ENCODE data around the gene FBXW12.

FBXW12 gene

GRCh38 chr3:48345946-48346572, 26.0 kb upstream of the FBXW12 start:
- no peaks in the 10 kb centered on the region for H3K36me3 ChIP-seq (ENCODE audit: control insufficient read depth, insufficient read depth, low read length)
- H3K27ac ChIP-seq (ENCODE audit: low read length), result no peak overlapping the region
- H3K27me3 ChIP-seq (ENCODE audit: control insufficient read depth, insufficient read depth, low read length), result no peaks in the 10 kb centered on the region
- no CpG with 5 or more reads among the region's 2 CpGs for WGBS (ENCODE audit: insufficient coverage, insufficient read length)
- H3K9me3 ChIP-seq (ENCODE audit: control insufficient read depth, insufficient read depth, low read length), result no peaks in the 10 kb centered on the region
- no peak overlapping the region for H3K4me3 ChIP-seq (ENCODE audit: low read length)
- no peaks in the 10 kb centered on the region for H3K4me1 ChIP-seq (ENCODE audit: control insufficient read depth, insufficient read depth, low read length)
- no peak for DNase-seq (ENCODE audit: low read depth, low spot score)

- no peaks in the 10 kb centered on the region for H3K27me3 ChIP-seq (ENCODE audit: control insufficient read depth, insufficient read depth, low read length)
- H3K4me1 ChIP-seq (ENCODE audit: control insufficient read depth, insufficient read depth, low read length), result no peaks in the 10 kb centered on the region
- no peaks in the 10 kb centered on the region for H3K9me3 ChIP-seq (ENCODE audit: control insufficient read depth, insufficient read depth, low read length)
- no peak overlapping the region for H3K27ac ChIP-seq (ENCODE audit: low read length)
- whole genome bisulfite sequencing (ENCODE audit: insufficient coverage, insufficient read length), result no CpG with 5 or more reads among the region's 3 CpGs
- DNase-seq (ENCODE audit: low read depth, low spot score), result no peak
- H3K4me3 ChIP-seq (ENCODE audit: low read length), result no peak overlapping the region
- no peaks in the 10 kb centered on the region for H3K36me3 ChIP-seq (ENCODE audit: control insufficient read depth, insufficient read depth, low read length)
These were observed 24.5 kb upstream of the FBXW12 start for GRCh38 chr3:48347500-48347899.

GRCh38 chr3:48352546-48352945, 19.5 kb upstream of the FBXW12 start:
- Histone ChIP-seq H3K27me3 (ENCODE audit: control insufficient read depth, insufficient read depth, low read length) (no peaks in the 10 kb centered on the region), H3K27ac (ENCODE audit: low read length) (no peak overlapping the region), H3K36me3 (ENCODE audit: control insufficient read depth, insufficient read depth, low read length) (no peaks in the 10 kb centered on the region), H3K4me1 (ENCODE audit: control insufficient read depth, insufficient read depth, low read length) (no peaks in the 10 kb centered on the region), H3K4me3 (ENCODE audit: low read length) (no peak overlapping the region), H3K9me3 (ENCODE audit: control insufficient read depth, insufficient read depth, low read length) (no peaks in the 10 kb centered on the region)
- no CpG with 5 or more reads among the region's 6 CpGs for WGBS (ENCODE audit: insufficient coverage, insufficient read length)
- no peak for DNase-seq (ENCODE audit: low read depth, low spot score)

- Histone ChIP-seq H3K4me1 (ENCODE audit: control insufficient read depth, insufficient read depth, low read length) (no peaks in the 10 kb centered on the region), H3K9me3 (ENCODE audit: control insufficient read depth, insufficient read depth, low read length) (no peaks in the 10 kb centered on the region), H3K36me3 (ENCODE audit: control insufficient read depth, insufficient read depth, low read length) (no peaks in the 10 kb centered on the region), H3K27ac (ENCODE audit: low read length) (no peak overlapping the region), H3K27me3 (ENCODE audit: control insufficient read depth, insufficient read depth, low read length) (no peaks in the 10 kb centered on the region), H3K4me3 (ENCODE audit: low read length) (no peak overlapping the region)
- DNase-seq (ENCODE audit: low read depth, low spot score), result no peak
- WGBS (ENCODE audit: insufficient coverage, insufficient read length), result no CpG with 5 or more reads among the region's 4 CpGs
These were observed 18.0 kb upstream of the FBXW12 start for GRCh38 chr3:48353987-48354386.

- no peak overlapping the region for H3K4me3 ChIP-seq (ENCODE audit: low read length)
- no peaks in the 10 kb centered on the region for H3K4me1 ChIP-seq (ENCODE audit: control insufficient read depth, insufficient read depth, low read length)
- H3K9me3 ChIP-seq (ENCODE audit: control insufficient read depth, insufficient read depth, low read length), result no peaks in the 10 kb centered on the region
- no peaks in the 10 kb centered on the region for H3K27me3 ChIP-seq (ENCODE audit: control insufficient read depth, insufficient read depth, low read length)
- no CpG with 5 or more reads among the region's 1 CpG for WGBS (ENCODE audit: insufficient coverage, insufficient read length)
- H3K36me3 ChIP-seq (ENCODE audit: control insufficient read depth, insufficient read depth, low read length), result no peaks in the 10 kb centered on the region
- no peak for DNase-seq (ENCODE audit: low read depth, low spot score)
- no peak overlapping the region for H3K27ac ChIP-seq (ENCODE audit: low read length)
These were observed 15.6 kb upstream of the FBXW12 start for GRCh38 chr3:48356419-48356818.

GRCh38 chr3:48361928-48362327, 10.1 kb upstream of the FBXW12 start:
- DNase-seq (ENCODE audit: low read depth, low spot score), result no peak
- no peak overlapping the region for H3K4me3 ChIP-seq (ENCODE audit: low read length)
- H3K27ac ChIP-seq (ENCODE audit: low read length), result no peak overlapping the region
- H3K36me3 ChIP-seq (ENCODE audit: control insufficient read depth, insufficient read depth, low read length), result no peaks in the 10 kb centered on the region
- no peaks in the 10 kb centered on the region for H3K4me1 ChIP-seq (ENCODE audit: control insufficient read depth, insufficient read depth, low read length)
- no peaks in the 10 kb centered on the region for H3K9me3 ChIP-seq (ENCODE audit: control insufficient read depth, insufficient read depth, low read length)
- no peaks in the 10 kb centered on the region for H3K27me3 ChIP-seq (ENCODE audit: control insufficient read depth, insufficient read depth, low read length)

- Histone ChIP-seq H3K27me3 (ENCODE audit: control insufficient read depth, insufficient read depth, low read length) (no peaks in the 10 kb centered on the region), H3K4me1 (ENCODE audit: control insufficient read depth, insufficient read depth, low read length) (peaks cover under 1% of the 10 kb centered on the region; the same call in 1 of the 2 replicates), H3K36me3 (ENCODE audit: control insufficient read depth, insufficient read depth, low read length) (no peaks in the 10 kb centered on the region), H3K4me3 (ENCODE audit: low read length) (no peak overlapping the region), H3K27ac (ENCODE audit: low read length) (no peak overlapping the region), H3K9me3 (ENCODE audit: control insufficient read depth, insufficient read depth, low read length) (no peaks in the 10 kb centered on the region)
- DNase-seq (ENCODE audit: low read depth, low spot score), result no peak
- no CpG with 5 or more reads among the region's 1 CpG for WGBS (ENCODE audit: insufficient coverage, insufficient read length)
These were observed 7.2 kb upstream of the FBXW12 start for GRCh38 chr3:48364840-48365239.

GRCh38 chr3:48367201-48367600, 4.8 kb upstream of the FBXW12 start:
- H3K4me3 ChIP-seq (ENCODE audit: low read length), result no peak overlapping the region
- peaks cover 2% of the 10 kb centered on the region; the same call in 1 of the 2 replicates for H3K4me1 ChIP-seq (ENCODE audit: control insufficient read depth, insufficient read depth, low read length)
- H3K9me3 ChIP-seq (ENCODE audit: control insufficient read depth, insufficient read depth, low read length), result no peaks in the 10 kb centered on the region
- no peaks in the 10 kb centered on the region for H3K27me3 ChIP-seq (ENCODE audit: control insufficient read depth, insufficient read depth, low read length)
- no peak for DNase-seq (ENCODE audit: low read depth, low spot score)
- no peak overlapping the region for H3K27ac ChIP-seq (ENCODE audit: low read length)
- H3K36me3 ChIP-seq (ENCODE audit: control insufficient read depth, insufficient read depth, low read length), result no peaks in the 10 kb centered on the region

GRCh38 chr3:48369693-48370332, 2.2 kb upstream of the FBXW12 start:
- peaks cover 2% of the 10 kb centered on the region; the same call in 1 of the 2 replicates for H3K4me1 ChIP-seq (ENCODE audit: control insufficient read depth, insufficient read depth, low read length)
- no peak overlapping the region for H3K27ac ChIP-seq (ENCODE audit: low read length)
- whole genome bisulfite sequencing (ENCODE audit: insufficient coverage, insufficient read length), result no CpG with 5 or more reads among the region's 7 CpGs
- H3K27me3 ChIP-seq (ENCODE audit: control insufficient read depth, insufficient read depth, low read length), result no peaks in the 10 kb centered on the region
- no peak for DNase-seq (ENCODE audit: low read depth, low spot score)
- H3K9me3 ChIP-seq (ENCODE audit: control insufficient read depth, insufficient read depth, low read length), result no peaks in the 10 kb centered on the region
- no peak overlapping the region for H3K4me3 ChIP-seq (ENCODE audit: low read length)
- no peaks in the 10 kb centered on the region for H3K36me3 ChIP-seq (ENCODE audit: control insufficient read depth, insufficient read depth, low read length)

- no peak for DNase-seq (ENCODE audit: low read depth, low spot score)
- Histone ChIP-seq H3K27me3 (ENCODE audit: control insufficient read depth, insufficient read depth, low read length) (no peaks in the 10 kb centered on the region), H3K4me3 (ENCODE audit: low read length) (no peak overlapping the region), H3K36me3 (ENCODE audit: control insufficient read depth, insufficient read depth, low read length) (no peaks in the 10 kb centered on the region), H3K27ac (ENCODE audit: low read length) (no peak overlapping the region), H3K4me1 (ENCODE audit: control insufficient read depth, insufficient read depth, low read length) (peaks cover 2% of the 10 kb centered on the region; the same call in 1 of the 2 replicates), H3K9me3 (ENCODE audit: control insufficient read depth, insufficient read depth, low read length) (no peaks in the 10 kb centered on the region)
- WGBS (ENCODE audit: insufficient coverage, insufficient read length), result 100% methylated on average over 1 of the region's 7 CpGs
These were observed 1.7 kb upstream of the FBXW12 start for GRCh38 chr3:48370333-48370713.

- WGBS (ENCODE audit: insufficient coverage, insufficient read length), result no CpG with 5 or more reads among the region's 7 CpGs
- DNase-seq (ENCODE audit: low read depth, low spot score), result no peak
- Histone ChIP-seq H3K27ac (ENCODE audit: low read length) (no peak overlapping the region), H3K36me3 (ENCODE audit: control insufficient read depth, insufficient read depth, low read length) (no peaks in the 10 kb centered on the region), H3K4me1 (ENCODE audit: control insufficient read depth, insufficient read depth, low read length) (peaks cover 2% of the 10 kb centered on the region; the same call in 1 of the 2 replicates), H3K4me3 (ENCODE audit: low read length) (no peak overlapping the region), H3K27me3 (ENCODE audit: control insufficient read depth, insufficient read depth, low read length) (no peaks in the 10 kb centered on the region), H3K9me3 (ENCODE audit: control insufficient read depth, insufficient read depth, low read length) (no peaks in the 10 kb centered on the region)
These were observed 355 bp downstream of the FBXW12 start for GRCh38 chr3:48372377-48372770.
